IPS-NIHi7 (cell line): ENCODE data around the gene P3H2.
"Not testable (repeated sequence)": the region's sequence is repeated elsewhere in the genome, so short reads cannot be mapped to it uniquely, and the experiment has no call there.

ENCODE experiments used
- DNase-seq: peaks from one replicate; pipeline ENCODE4 v3.0.0; 2012; ENCODE audit warnings: mixed read lengths; ENCODE audit errors: extremely low spot score

P3H2 gene, protein sequence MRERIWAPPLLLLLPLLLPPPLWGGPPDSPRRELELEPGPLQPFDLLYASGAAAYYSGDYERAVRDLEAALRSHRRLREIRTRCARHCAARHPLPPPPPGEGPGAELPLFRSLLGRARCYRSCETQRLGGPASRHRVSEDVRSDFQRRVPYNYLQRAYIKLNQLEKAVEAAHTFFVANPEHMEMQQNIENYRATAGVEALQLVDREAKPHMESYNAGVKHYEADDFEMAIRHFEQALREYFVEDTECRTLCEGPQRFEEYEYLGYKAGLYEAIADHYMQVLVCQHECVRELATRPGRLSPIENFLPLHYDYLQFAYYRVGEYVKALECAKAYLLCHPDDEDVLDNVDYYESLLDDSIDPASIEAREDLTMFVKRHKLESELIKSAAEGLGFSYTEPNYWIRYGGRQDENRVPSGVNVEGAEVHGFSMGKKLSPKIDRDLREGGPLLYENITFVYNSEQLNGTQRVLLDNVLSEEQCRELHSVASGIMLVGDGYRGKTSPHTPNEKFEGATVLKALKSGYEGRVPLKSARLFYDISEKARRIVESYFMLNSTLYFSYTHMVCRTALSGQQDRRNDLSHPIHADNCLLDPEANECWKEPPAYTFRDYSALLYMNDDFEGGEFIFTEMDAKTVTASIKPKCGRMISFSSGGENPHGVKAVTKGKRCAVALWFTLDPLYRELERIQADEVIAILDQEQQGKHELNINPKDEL

DNA sequence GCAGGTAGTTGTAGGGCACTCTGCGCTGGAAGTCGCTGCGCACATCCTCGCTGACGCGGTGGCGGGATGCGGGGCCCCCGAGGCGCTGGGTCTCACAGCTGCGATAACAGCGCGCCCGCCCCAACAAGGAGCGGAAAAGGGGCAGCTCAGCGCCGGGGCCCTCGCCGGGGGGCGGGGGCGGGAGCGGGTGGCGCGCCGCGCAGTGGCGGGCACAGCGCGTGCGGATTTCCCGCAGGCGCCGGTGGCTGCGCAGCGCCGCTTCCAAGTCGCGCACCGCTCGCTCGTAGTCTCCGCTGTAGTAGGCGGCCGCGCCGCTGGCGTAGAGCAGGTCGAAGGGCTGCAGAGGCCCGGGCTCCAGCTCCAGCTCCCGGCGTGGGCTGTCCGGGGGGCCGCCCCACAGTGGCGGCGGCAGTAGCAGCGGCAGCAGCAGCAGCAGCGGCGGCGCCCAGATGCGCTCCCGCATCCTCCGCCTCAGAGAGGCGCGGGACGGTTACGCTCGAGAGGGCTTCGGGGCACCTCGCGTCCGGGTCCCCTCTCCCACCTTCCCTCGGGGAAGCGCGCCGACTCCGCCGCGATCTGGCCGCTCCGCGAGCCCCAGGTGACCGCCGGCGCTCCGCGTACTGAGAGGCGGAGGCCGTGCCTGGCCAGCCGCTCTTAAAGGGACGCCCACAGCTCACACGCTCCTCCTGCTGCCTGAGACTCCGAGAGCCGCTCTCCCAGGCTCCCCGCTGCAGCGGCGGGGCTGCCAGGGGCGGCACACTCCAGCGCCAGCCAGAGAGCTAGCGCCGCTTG is at the start of gene P3H2:
TSS of gene P3H2 (minus strand) at position 629 of the 792 bp plus-strand sequence. CDS start at position 463, 166 bp downstream.
- DNase-seq, result peak; percentile 93

DNA sequence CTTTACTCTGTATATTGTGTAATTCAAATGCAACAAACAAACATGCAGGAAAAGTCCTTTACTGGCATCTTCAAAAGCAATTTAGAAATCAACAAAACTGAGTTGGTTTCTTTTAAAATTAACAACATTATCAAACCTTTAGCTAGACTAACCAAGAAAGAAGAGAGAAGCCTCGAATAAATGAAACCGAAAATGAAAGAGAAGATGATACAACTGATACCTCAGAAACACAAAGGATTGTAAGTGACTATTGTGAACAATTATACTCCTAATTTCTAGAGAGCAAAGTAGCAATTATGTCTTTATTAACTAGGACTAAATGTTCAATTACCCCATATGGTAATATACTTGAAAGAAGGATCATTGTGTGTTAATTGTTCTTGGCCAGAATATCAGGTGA is 49.2 kb upstream of the P3H2 start:
- DNase-seq, result no peak

DNA sequence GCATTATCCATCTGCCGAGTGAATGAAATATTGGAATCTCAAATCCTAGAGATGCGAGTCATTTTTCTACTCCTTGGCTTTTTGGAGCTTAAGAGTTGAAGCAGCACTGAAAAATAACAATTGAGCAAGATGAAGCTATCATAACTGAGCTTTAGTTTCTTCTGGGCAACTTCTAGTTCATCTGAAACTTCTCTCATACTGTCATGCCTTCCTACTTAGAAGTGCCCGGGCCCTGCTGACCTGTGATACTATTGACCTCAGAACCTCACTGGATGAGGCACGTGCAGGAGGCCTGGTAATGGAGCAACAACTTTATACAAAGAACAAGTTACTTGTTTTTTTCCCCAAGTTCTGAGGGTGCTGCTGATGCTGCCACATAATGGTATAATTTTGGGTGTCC is 48.5 kb upstream of the P3H2 start:
- no peak for DNase-seq

DNA sequence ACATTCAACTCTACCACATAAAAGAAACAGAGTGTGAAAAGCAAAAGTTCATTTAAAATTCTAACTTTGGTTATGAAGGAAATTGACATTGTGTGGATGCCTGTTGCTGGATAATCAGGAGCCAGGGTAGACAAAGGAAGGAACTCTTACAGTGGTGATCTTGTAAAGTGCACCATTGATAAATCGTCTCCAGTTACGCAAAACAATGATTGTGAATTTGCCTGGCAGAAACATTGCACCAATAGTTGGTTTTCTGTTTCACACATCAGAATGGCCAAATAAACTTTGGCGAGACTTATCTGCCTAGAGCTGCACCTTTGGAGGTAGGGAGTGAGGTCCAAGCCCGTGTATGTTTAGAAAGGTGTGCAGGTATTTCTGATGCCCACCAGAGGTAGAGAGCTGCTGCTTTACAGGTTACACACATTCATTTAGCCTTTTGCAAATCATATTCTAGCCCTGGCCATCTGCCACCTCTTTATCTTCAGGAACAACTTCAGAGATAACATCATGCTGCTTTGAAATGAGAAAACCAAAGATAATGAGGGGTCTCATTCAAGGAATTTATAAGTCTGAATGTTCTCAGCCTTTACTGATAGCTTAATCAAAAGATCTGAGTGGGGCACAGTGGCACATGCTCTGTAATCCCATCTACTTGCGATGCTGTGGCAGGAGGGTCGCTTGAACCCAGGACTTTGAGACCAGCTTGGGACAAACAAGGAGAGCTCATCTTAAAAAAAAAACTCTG is 47.4 kb upstream of the P3H2 start:
- no peak for DNase-seq

DNA sequence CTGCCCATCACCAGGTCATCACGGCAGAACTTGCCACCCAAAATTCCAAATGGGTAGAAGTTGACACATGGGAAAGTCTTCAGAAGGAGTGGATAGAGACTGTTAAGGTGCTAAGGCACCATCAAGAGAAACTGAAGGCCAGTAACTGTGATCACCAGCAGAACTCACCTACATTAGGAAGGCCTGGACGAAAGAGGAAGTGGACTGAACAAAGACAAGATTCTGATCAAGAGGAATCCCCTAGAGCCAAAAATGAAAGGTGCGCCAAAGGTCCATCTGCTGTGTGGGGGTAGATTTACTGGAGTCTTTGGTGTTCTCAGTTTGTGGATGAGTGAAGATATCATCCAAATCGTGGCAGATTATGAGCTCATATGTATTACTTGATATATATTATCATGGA is 46.3 kb upstream of the P3H2 start:
- DNase-seq, result no peak

DNA sequence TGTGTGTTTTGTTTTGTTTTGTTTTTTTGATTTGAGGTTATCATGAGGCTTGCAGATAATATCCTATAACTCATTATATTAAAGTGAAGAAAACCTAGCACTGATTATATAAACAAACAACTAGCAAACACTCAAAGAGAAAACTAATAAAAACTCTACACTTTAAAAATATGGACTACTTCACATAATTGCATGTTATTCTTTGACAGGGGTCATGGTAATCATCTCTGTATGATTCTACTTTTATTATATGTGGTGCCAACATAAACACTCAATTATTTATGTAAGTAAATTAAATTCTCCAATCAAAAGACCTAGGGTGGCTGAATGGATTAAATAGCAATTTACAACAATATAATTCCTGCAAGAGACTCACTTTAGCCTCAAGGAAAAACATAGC is 44.6 kb upstream of the P3H2 start:
- DNase-seq, result no peak

DNA sequence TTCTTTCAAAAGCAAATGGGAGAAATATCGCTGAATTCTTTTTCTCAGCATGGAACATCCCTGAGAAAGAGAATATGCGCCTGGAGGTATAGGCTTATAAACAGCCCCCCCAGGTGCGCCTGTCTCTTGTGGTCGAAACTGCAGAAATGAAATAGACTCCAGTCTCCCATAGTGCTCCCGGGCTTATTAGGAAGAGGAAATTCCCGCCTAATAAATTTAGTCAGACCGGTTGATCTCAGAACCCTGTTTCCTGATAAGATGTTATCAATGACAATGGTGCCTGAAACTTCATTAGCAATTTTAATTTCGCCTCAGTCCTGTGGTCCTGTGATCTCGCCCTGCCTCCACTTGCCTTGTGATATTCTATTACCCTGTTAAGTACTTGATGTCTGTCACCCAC is 41.3 kb upstream of the P3H2 start:
- DNase-seq, result not testable (repeated sequence)

DNA sequence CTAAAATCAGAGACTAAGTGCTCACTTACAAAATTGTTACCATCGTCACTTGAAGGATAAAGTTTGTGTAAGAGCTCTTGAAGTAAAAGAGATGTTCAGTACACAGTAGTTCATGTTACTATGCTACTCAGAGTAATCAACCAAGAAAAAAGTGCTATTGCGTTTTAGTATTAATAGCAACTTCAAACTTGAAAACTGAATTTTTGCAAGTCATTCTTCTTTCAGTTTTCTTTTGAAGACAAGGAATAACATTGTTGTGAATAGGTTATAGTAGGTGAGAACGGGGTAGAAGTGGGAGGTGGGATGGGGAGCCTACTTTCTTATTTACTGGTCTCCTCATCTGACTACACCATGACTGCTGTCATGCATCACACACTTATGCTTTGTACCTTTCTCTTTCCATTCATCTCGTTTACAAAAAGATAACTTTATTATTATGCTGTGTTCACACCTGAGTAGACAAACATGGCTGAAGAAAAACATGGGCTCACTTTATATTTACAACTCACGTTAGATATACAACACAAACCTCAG is 39.3 kb upstream of the P3H2 start:
- no peak for DNase-seq

DNA sequence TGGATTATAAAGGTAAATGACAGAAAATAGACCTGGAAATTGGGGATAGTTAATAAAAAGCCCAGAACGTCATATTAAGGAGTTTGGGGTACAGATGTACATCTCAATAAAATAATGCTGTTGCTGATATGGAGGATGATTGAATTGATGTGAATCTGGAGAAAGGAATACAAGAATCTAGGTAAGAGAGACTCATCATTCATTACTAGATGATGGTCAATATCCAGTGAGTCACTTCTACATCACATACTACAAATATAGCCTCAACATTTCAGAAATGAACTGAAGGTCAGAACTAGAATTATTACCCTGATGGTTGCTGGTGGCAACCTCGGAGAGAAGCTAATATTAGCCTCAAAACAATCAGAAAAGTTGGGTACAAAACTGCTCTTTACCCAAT is 37.6 kb upstream of the P3H2 start:
- no peak for DNase-seq

DNA sequence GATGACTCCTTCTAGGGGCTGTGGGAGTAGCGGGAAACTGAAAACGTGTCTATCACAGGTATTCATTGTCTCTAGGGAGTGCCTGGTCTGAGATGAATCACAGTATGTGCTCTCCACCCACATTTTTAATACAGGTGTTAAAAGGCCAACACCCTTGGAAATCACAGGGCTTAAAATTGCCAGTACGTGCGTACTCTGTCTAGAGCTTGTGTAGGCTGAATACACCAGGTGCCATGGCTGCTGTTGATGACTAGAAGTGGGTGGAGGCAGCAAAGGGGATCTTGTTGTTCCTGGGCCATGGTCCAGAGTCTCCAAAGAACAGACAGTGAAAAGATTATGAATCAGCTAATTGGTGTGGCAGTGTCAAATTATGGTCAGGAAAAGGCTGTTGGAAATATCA is 35.1 kb upstream of the P3H2 start:
- DNase-seq, result no peak

DNA sequence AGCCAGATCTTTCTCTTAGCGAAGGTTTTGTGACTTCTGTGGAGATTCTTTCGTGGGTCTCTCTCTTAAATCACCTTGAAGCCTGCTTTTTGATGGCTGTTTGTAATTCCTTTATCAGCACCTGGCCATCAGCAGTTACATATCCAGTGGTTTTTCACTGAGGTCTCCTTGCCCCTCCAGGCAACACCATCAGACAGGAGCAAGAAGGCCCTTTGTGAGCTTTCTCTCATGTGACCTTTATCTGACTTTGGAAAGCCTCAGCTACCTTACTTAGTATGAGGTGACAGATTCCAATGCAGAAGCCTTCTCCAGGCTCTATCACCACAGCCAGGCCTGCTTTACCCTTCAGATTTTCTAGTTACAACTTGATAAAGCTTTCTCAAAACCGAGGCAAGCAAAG is 30.0 kb upstream of the P3H2 start:
- DNase-seq, result peak; percentile 41

DNA sequence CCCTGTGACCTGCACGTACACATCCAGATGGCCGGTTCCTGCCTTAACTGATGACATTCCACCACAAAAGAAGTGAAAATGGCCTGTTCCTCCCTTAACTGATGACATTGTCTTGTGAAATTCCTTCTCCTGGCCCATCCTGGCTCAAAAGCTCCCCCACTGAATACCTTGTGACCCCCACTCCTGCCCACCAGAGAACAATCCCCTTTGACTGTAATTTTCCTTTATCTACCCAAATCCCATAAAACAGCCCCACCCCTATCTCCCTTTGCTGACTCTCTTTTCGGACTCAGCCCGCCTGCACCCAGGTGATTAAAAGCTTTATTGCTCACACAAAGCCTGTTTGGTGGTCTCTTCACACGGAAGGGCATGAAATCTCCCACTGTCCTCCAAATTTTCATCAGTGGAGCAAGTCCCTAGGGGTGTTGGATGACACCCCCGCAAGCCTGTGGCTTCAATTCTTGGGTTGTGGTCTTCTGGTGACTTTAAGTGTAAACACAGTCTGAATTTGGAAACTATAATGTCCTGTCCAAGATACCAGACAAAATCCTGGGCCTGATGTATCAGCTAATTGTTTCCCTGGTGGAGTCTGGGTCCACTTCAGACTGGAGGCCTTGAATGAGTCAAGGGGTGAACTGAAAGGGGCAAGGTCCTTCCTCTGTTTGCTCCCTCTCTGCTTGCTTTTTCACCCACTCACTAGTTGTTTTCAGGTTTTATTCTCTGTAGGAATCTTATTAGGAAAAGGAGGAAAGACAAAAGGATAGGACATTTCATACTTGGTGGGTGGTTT is 29.3 kb upstream of the P3H2 start:
- not testable (repeated sequence) for DNase-seq

DNA sequence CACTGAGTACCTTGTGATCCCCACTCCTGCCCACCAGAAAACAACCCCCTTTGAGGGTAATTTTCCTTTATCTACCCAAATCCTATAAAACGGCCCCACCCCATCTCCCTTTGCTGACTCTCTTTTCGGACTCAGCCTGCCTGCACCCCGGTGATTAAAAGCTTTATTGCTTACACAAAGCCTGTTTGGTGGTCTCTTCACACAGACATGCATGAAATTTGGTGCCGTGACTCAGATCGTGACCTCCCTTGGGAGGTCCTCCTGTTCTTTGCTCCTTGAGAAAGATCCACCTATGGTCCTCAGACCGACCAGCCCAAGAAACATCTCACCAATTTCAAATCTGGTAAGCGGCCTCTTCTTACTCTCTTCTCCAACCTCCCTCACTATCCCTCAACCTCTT is 24.1 kb upstream of the P3H2 start:
- DNase-seq, result not testable (repeated sequence)

DNA sequence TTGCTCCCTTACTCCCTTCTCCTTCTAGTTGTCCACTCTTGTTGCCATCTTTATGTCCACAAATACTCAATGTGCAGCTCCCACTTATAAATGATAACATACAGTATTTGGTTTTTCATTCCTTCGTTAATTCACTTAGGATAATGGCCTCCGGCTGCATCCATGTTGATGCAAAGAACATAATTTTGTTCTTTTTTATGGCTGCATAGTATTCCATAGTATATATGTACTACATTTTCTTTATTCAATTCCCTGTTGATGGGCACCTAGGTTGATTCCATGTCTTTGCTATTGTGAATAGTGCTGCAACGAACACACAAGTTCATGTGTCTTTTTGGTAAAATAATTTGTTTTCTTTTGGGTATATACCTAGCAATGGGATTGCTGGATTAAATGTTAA is 21.3 kb upstream of the P3H2 start:
- no peak for DNase-seq

DNA sequence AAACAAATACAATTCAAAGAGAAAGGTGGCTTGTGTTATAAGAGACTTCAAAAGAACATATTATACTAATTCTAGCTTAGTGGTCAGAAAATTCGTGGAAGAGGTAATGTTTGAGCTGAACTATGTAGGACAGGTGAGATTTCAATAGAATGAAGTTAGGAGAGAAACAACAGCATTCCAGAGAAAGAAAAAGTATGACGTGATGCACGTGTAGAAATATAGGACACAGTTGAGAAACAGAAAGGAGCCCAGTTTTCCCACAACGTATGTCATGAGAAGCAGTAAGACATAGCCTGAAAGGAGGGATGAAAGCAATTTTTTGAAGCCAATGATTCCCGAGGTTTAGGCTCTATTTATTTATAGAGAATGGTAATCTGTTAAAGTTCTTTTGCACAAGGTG is 18.7 kb upstream of the P3H2 start:
- no peak for DNase-seq

DNA sequence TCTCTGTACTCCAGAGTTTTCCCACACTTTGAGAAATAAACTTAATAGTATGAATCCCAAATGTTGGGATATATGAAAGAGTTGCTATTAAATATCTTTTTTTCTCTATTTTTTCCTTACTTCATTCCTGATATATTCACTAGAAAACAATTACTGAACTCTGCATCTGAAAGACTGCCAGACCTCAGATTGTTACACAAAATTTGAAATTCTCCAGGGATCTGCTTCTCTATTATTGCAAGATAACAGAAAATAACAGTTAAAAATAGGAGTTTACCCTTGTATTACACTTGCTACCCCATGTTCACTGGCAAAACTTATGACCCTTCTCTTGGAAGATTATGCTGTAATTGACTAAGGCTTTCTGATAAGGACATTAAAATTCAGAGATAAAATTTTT is 11.7 kb upstream of the P3H2 start:
- no peak for DNase-seq

DNA sequence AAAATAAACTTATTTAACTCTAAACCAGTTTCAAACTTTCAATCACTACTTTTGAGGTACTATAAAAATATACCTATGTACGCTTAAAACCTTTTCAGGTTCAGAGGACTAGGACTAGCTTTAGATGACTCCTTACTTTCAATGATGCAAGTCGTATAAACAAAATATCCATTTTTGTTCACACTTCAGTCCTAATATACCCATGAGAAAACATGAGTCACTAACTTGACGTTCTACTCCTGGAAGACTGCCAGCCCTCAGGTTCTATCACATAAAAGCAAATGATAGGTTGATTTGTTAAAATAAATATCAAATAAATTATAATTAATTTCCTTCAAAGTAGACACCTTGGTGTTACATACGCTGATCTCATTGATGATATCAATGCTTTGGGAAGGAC is 10.6 kb upstream of the P3H2 start:
- no peak for DNase-seq

DNA sequence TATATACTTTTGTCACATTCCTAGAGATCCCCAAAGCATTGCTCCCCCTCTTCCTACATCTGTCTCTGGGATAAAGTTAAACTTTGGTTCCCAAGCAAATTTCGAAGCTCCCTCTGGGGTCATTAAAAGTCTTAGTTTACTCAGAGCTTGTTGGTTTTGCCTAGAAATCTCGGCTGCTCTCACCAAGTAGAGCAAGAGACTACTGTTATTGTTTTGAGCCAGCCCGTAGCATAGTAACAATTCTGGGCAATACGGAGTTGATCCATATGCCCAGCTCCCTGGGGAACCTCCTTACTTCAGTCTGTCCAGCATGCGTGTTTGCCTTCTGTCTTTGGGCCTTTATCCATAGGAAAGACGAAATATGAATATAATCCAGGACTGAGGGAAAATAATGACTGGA is 10.0 kb upstream of the P3H2 start:
- no peak for DNase-seq

DNA sequence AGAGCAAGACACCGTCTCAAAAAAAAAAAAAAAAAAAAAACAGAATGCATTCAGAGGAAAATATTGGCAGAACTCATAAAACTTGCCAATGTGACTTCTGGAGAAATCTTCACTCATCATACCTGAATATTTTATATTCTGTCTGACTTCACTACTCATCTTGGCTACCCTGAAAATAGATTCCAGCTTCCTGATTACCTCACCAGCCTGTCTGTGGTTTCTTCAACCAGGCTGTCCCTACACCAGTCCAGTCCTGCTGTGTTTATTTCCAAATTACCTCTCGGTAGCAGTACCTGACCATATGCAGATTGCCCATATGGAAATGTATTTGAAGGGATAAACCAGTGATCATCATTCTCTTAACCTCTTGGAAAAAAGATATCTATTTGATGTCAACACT is 9.3 kb upstream of the P3H2 start:
- no peak for DNase-seq

DNA sequence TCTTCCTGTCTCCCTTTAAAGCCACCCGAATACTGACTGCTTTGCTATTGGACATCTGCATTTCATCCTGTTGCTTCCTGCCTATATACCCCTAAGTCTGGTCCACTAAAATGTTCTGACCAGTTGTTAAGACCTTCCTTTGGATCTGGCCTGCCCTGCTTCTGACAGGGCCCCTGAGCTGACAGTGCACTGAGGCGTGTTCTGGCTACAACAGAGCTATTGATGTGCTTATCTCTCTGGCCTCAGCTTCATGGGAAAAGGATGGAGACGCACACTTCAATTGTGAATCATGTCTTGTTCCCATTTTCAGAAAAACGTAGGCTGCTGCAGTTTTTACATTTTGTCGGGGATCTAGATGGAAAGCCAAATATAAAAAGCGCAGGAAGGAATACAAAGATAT is 7.1 kb upstream of the P3H2 start:
- DNase-seq, result no peak

DNA sequence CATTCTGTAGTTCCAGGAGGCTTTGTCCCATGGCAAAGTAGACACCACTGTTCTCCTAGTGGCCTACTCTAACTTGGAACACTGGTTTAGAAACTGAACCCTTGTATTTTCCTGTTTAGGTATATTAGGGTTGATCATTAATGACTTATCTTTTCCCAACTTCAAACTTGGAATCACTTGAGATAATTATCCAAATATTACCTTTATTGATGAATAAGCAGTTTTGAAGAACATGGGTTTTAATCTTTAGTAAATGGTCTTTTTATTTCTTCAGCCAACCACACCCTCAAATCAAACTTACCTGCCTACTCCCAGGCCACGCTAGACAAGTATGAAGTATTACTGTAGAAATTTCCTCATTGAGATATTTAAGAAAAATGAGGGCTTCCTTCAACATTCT is 6.5 kb upstream of the P3H2 start:
- no peak for DNase-seq
